GM23338 (cell line): Measurements from ENCODE around the gene NPAS2. TPM values are rescaled to one million over a fixed set of nuclear protein-coding genes. Genes with fewer than 3 reads are reported as not detected.

Source experiments
- ATAC-seq: fragments of 200-7000 bp; cut with Tn5 transposase; 3 replicates; pipeline ENCODE4 v1.9.1; 2020
- DNase-seq: peaks from one replicate; pipeline ENCODE4 v3.0.0-alpha.2; 2015; ENCODE audit warnings: low spot score
- H2AFZ ChIP-seq: fragments of 200-600 bp; sonication (generic); 2 replicates; pipeline ENCODE4 v1.8.0; 2016; ENCODE audit warnings: antibody characterized with exemption, mild to moderate bottlenecking, moderate library complexity
- H3F3A ChIP-seq: fragments of 200-600 bp; sonication (generic); replicated peaks from 2 replicates; pipeline ENCODE4 v1.8.0; 2017; ENCODE audit warnings: antibody characterized with exemption, mixed run types, low read depth
- H3K27ac ChIP-seq: fragments of 200-600 bp; sonication (generic); 2 replicates; pipeline ENCODE4 v1.6.1; 2016; ENCODE audit warnings: low read depth
- H3K27me3 ChIP-seq: fragments of 200-600 bp; sonication (generic); 2 replicates; pipeline ENCODE4 v1.8.0; 2016; ENCODE audit warnings: mild to moderate bottlenecking, mixed run types, moderate library complexity; ENCODE audit not compliant: insufficient read depth
- H3K36me3 ChIP-seq: fragments of 200-600 bp; sonication (generic); 2 replicates; pipeline ENCODE4 v1.8.0; 2016; ENCODE audit warnings: mild to moderate bottlenecking; ENCODE audit not compliant: insufficient read depth
- H3K4me1 ChIP-seq: fragments of 200-600 bp; sonication (generic); 2 replicates; pipeline ENCODE4 v1.8.0; 2016; ENCODE audit warnings: mild to moderate bottlenecking, moderate library complexity; ENCODE audit not compliant: insufficient read depth
- H3K4me2 ChIP-seq: fragments of 200-600 bp; sonication (generic); 2 replicates; pipeline ENCODE4 v1.7.1; 2017; ENCODE audit warnings: mixed run types
- H3K4me3 ChIP-seq: fragments of 200-600 bp; sonication (generic); 2 replicates; pipeline ENCODE4 v1.6.1; 2016; ENCODE audit warnings: mixed run types
- H3K79me2 ChIP-seq: fragments of 200-600 bp; sonication (generic); replicated peaks from 2 replicates; pipeline ENCODE4 v1.8.0; 2017; ENCODE audit warnings: mild to moderate bottlenecking; ENCODE audit not compliant: insufficient read depth
- H3K9me2 ChIP-seq: fragments of 200-600 bp; sonication (generic); 2 replicates; pipeline ENCODE4 v1.8.0; 2017; ENCODE audit not compliant: insufficient read depth
- H4K20me1 ChIP-seq: fragments of 200-600 bp; sonication (generic); replicated peaks from 2 replicates; pipeline ENCODE4 v1.8.0; 2017; ENCODE audit warnings: mild to moderate bottlenecking; ENCODE audit not compliant: insufficient read depth
- H3K27ac Mint-ChIP-seq: 2 replicates; pipeline ENCODE4 v1.8.0; 2020; ENCODE audit warnings: inconsistent platforms, mild to moderate bottlenecking, moderate library complexity, mixed read lengths
- H3K27me3 Mint-ChIP-seq: 3 replicates; pipeline ENCODE4 v1.8.0; 2022; ENCODE audit warnings: low read depth, mild to moderate bottlenecking, moderate library complexity, mixed read lengths, inconsistent platforms; ENCODE audit not compliant: insufficient read depth, poor library complexity
- H3K36me3 Mint-ChIP-seq: 3 replicates; pipeline ENCODE4 v1.8.0; 2021; ENCODE audit warnings: low read depth, mild to moderate bottlenecking, inconsistent platforms, moderate library complexity, mixed read lengths
- H3K4me1 Mint-ChIP-seq: 3 replicates; pipeline ENCODE4 v1.8.0; 2020; ENCODE audit warnings: mild to moderate bottlenecking, inconsistent platforms, mixed read lengths
- H3K4me3 Mint-ChIP-seq: 3 replicates; pipeline ENCODE4 v1.8.0; 2021; ENCODE audit warnings: moderate library complexity, mild to moderate bottlenecking, inconsistent platforms, mixed read lengths
- H3K9me3 Mint-ChIP-seq: 3 replicates; pipeline ENCODE4 v1.8.0; 2020; ENCODE audit warnings: moderate library complexity, mild to moderate bottlenecking, inconsistent platforms, mixed read lengths
- CREB1 ChIP-seq: fragments of 250-450 bp; sonication (Bioruptor Pico); IDR thresholded peaks from 2 replicates; pipeline ENCODE4 v1.5.0; 2020; ENCODE audit warnings: low read depth, mild to moderate bottlenecking, moderate library complexity
- EZH2 ChIP-seq: fragments of 200-600 bp; sonication (generic); IDR thresholded peaks from one replicate; pipeline ENCODE4 v1.8.0; 2017; ENCODE audit warnings: antibody characterized with exemption, mild to moderate bottlenecking, low read depth; ENCODE audit not compliant: unreplicated experiment
- EZH2phosphoT487 ChIP-seq: fragments of 200-600 bp; sonication (generic); IDR thresholded peaks from one replicate; pipeline ENCODE4 v1.8.1; 2018; ENCODE audit warnings: antibody characterized with exemption; ENCODE audit not compliant: unreplicated experiment
- JUNB ChIP-seq: IDR thresholded peaks from one replicate; pipeline ENCODE4 v1.6.1; 2016; ENCODE audit warnings: antibody characterized with exemption; ENCODE audit not compliant: unreplicated experiment
- NANOG ChIP-seq: IDR thresholded peaks from 2 replicates; pipeline ENCODE4 v1.6.1; 2016; ENCODE audit warnings: antibody characterized with exemption, borderline replicate concordance
- POLR2AphosphoS5 ChIP-seq: IDR thresholded peaks from 2 replicates; pipeline ENCODE4 v1.6.1; 2016; ENCODE audit warnings: antibody characterized with exemption, low read depth
- STAT1 ChIP-seq: IDR thresholded peaks from one replicate; pipeline ENCODE4 v1.6.1; 2016; ENCODE audit warnings: antibody characterized with exemption; ENCODE audit not compliant: unreplicated experiment
- ZNF114 ChIP-seq: fragments of 250-450 bp; sonication (Bioruptor Pico); IDR thresholded peaks from 2 replicates; pipeline ENCODE4 v1.5.0; 2020; ENCODE audit warnings: mild to moderate bottlenecking, moderate library complexity
- ZNF331 ChIP-seq: fragments of 250-450 bp; sonication (Bioruptor Pico); IDR thresholded peaks from 2 replicates; pipeline ENCODE4 v1.5.0; 2020; ENCODE audit warnings: low read depth, mild to moderate bottlenecking, moderate library complexity
- polyA plus RNA-seq: library from polyadenylated mRNA; unstranded; fragments of >200 nt; fragmentation: Nextera tagmentation; extraction: Ambion mirVana; gene quantifications from 2 replicates; pipeline ENCODE4 v1.2.1, GENCODE V29; 2016
- total RNA-seq: library from RNA; depleted of rRNA; stranded (reverse); fragments of >200 nt; shearing (Covaris generic); gene quantifications from 2 replicates; pipeline ENCODE4 v1.2.3, GENCODE V29; 2014
- TF ChIP-seq, protein P1 (sequence below): IDR thresholded peaks from one replicate; pipeline ENCODE4 v1.6.1; 2018; ENCODE audit warnings: antibody characterized with exemption; ENCODE audit not compliant: unreplicated experiment
- TF ChIP-seq, protein P2 (sequence below): fragments of 250-450 bp; sonication (Bioruptor Pico); IDR thresholded peaks from 2 replicates; pipeline ENCODE4 v1.5.0; 2020; ENCODE audit warnings: mild to moderate bottlenecking, moderate library complexity
- TF ChIP-seq, protein P3 (sequence below): IDR thresholded peaks from 2 replicates; pipeline ENCODE4 v1.6.1; 2016; ENCODE audit warnings: antibody characterized with exemption
- TF ChIP-seq, protein P4 (sequence below), 2 experiments: fragments of 200-600 bp in 1 of 2; sonication (generic) in 1 of 2; conservative IDR thresholded peaks; 2 replicates each; pipeline versions ENCODE4 v1.5.1 to v1.6.1; 2016 to 2017; ENCODE audit warnings: antibody characterized with exemption in 2 of 2, low read depth in 2 of 2, mild to moderate bottlenecking in 2 of 2, moderate library complexity in 1 of 2

Gene NPAS2
- total and polyA plus RNA-seq, 2 experiments from 2014 or later, result 0.56 to 1.1 TPM

DNA sequence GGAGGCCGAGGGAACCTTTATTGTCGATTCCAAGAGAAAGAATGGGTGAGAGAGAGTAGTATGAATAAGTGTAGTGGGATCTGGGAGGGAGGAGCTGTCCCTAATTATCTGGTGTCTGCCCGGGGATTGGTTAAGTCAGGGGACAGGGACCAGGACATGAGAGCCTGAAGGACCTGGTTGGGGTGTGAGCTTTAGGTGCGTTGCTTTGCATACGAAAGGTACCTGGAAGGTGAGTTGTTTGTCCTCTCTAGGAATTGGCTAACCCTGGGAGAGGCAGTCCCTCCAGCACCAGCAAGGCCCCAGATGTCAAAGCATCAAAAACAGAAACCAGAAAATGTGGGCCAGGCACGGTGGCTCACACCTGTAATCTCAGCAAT is 134.1 kb downstream of the NPAS2 start:
- H3K4me3 Mint-ChIP-seq, result no peak overlapping the region
- DNase-seq (peak; percentile 33), ATAC-seq (peak; percentile 80)
- Histone ChIP-seq H3K9me2 (peaks cover 19% of the 10 kb centered on the region), H4K20me1 (no peaks in the 10 kb centered on the region), H2AFZ (no peak overlapping the region), H3K4me3 (no peak overlapping the region), H3K27me3 (no peaks in the 10 kb centered on the region), H3K4me2 (no peak overlapping the region), H3K4me1 (peaks cover 16% of the 10 kb centered on the region), H3F3A (no peaks in the 10 kb centered on the region), H3K36me3 (no peaks in the 10 kb centered on the region), H3K79me2 (no peaks in the 10 kb centered on the region), H3K27ac (no peak overlapping the region)
- no peak for TF ChIP-seq ZNF331
- TF ChIP-seq EZH2phosphoT487, result no peak
- TF ChIP-seq, protein P1, sequence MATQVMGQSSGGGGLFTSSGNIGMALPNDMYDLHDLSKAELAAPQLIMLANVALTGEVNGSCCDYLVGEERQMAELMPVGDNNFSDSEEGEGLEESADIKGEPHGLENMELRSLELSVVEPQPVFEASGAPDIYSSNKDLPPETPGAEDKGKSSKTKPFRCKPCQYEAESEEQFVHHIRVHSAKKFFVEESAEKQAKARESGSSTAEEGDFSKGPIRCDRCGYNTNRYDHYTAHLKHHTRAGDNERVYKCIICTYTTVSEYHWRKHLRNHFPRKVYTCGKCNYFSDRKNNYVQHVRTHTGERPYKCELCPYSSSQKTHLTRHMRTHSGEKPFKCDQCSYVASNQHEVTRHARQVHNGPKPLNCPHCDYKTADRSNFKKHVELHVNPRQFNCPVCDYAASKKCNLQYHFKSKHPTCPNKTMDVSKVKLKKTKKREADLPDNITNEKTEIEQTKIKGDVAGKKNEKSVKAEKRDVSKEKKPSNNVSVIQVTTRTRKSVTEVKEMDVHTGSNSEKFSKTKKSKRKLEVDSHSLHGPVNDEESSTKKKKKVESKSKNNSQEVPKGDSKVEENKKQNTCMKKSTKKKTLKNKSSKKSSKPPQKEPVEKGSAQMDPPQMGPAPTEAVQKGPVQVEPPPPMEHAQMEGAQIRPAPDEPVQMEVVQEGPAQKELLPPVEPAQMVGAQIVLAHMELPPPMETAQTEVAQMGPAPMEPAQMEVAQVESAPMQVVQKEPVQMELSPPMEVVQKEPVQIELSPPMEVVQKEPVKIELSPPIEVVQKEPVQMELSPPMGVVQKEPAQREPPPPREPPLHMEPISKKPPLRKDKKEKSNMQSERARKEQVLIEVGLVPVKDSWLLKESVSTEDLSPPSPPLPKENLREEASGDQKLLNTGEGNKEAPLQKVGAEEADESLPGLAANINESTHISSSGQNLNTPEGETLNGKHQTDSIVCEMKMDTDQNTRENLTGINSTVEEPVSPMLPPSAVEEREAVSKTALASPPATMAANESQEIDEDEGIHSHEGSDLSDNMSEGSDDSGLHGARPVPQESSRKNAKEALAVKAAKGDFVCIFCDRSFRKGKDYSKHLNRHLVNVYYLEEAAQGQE, result no peak
- TF ChIP-seq EZH2, result no peak
- TF ChIP-seq, protein P2, sequence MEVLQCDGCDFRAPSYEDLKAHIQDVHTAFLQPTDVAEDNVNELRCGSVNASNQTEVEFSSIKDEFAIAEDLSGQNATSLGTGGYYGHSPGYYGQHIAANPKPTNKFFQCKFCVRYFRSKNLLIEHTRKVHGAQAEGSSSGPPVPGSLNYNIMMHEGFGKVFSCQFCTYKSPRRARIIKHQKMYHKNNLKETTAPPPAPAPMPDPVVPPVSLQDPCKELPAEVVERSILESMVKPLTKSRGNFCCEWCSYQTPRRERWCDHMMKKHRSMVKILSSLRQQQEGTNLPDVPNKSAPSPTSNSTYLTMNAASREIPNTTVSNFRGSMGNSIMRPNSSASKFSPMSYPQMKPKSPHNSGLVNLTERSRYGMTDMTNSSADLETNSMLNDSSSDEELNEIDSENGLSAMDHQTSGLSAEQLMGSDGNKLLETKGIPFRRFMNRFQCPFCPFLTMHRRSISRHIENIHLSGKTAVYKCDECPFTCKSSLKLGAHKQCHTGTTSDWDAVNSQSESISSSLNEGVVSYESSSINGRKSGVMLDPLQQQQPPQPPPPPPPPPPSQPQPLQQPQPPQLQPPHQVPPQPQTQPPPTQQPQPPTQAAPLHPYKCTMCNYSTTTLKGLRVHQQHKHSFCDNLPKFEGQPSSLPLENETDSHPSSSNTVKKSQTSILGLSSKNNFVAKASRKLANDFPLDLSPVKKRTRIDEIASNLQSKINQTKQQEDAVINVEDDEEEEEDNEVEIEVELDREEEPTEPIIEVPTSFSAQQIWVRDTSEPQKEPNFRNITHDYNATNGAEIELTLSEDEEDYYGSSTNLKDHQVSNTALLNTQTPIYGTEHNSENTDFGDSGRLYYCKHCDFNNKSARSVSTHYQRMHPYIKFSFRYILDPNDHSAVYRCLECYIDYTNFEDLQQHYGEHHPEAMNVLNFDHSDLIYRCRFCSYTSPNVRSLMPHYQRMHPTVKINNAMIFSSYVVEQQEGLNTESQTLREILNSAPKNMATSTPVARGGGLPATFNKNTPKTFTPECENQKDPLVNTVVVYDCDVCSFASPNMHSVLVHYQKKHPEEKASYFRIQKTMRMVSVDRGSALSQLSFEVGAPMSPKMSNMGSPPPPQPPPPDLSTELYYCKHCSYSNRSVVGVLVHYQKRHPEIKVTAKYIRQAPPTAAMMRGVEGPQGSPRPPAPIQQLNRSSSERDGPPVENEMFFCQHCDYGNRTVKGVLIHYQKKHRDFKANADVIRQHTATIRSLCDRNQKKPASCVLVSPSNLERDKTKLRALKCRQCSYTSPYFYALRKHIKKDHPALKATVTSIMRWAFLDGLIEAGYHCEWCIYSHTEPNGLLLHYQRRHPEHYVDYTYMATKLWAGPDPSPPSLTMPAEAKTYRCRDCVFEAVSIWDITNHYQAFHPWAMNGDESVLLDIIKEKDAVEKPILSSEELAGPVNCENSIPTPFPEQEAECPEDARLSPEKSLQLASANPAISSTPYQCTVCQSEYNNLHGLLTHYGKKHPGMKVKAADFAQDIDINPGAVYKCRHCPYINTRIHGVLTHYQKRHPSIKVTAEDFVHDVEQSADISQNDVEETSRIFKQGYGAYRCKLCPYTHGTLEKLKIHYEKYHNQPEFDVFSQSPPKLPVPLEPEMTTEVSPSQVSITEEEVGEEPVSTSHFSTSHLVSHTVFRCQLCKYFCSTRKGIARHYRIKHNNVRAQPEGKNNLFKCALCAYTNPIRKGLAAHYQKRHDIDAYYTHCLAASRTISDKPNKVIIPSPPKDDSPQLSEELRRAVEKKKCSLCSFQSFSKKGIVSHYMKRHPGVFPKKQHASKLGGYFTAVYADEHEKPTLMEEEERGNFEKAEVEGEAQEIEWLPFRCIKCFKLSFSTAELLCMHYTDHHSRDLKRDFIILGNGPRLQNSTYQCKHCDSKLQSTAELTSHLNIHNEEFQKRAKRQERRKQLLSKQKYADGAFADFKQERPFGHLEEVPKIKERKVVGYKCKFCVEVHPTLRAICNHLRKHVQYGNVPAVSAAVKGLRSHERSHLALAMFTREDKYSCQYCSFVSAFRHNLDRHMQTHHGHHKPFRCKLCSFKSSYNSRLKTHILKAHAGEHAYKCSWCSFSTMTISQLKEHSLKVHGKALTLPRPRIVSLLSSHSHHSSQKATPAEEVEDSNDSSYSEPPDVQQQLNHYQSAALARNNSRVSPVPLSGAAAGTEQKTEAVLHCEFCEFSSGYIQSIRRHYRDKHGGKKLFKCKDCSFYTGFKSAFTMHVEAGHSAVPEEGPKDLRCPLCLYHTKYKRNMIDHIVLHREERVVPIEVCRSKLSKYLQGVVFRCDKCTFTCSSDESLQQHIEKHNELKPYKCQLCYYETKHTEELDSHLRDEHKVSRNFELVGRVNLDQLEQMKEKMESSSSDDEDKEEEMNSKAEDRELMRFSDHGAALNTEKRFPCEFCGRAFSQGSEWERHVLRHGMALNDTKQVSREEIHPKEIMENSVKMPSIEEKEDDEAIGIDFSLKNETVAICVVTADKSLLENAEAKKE (CRISPR knock-in tag), result no peak
- TF ChIP-seq POLR2AphosphoS5, result no peak
- TF ChIP-seq CREB1 (CRISPR knock-in tag), result no peak
- TF ChIP-seq, protein P3, sequence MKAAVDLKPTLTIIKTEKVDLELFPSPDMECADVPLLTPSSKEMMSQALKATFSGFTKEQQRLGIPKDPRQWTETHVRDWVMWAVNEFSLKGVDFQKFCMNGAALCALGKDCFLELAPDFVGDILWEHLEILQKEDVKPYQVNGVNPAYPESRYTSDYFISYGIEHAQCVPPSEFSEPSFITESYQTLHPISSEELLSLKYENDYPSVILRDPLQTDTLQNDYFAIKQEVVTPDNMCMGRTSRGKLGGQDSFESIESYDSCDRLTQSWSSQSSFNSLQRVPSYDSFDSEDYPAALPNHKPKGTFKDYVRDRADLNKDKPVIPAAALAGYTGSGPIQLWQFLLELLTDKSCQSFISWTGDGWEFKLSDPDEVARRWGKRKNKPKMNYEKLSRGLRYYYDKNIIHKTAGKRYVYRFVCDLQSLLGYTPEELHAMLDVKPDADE, result no peak
- TF ChIP-seq, protein P4, sequence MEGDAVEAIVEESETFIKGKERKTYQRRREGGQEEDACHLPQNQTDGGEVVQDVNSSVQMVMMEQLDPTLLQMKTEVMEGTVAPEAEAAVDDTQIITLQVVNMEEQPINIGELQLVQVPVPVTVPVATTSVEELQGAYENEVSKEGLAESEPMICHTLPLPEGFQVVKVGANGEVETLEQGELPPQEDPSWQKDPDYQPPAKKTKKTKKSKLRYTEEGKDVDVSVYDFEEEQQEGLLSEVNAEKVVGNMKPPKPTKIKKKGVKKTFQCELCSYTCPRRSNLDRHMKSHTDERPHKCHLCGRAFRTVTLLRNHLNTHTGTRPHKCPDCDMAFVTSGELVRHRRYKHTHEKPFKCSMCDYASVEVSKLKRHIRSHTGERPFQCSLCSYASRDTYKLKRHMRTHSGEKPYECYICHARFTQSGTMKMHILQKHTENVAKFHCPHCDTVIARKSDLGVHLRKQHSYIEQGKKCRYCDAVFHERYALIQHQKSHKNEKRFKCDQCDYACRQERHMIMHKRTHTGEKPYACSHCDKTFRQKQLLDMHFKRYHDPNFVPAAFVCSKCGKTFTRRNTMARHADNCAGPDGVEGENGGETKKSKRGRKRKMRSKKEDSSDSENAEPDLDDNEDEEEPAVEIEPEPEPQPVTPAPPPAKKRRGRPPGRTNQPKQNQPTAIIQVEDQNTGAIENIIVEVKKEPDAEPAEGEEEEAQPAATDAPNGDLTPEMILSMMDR (conservative IDR thresholded peaks at IDR 0.05; ENCODE audit: low read depth in 2 of 2), result no peak
- no peak for TF ChIP-seq STAT1
- no peak for TF ChIP-seq JUNB
- no peak for TF ChIP-seq ZNF114 (CRISPR knock-in tag)
- TF ChIP-seq NANOG, result no peak
- H3K36me3 Mint-ChIP-seq, result no peaks in the 10 kb centered on the region
- H3K9me3 Mint-ChIP-seq, result no peaks in the 10 kb centered on the region
- H3K4me1 Mint-ChIP-seq, result peaks cover 23% of the 10 kb centered on the region
- no peak overlapping the region for H3K27ac Mint-ChIP-seq
- H3K27me3 Mint-ChIP-seq, result peaks cover 4% of the 10 kb centered on the region
